Progenitor cell of endocrine pancreas (in vitro differentiated cells): ENCODE data around the gene TMEM135. TPM values are rescaled to one million over a fixed set of nuclear protein-coding genes. Genes with fewer than 3 reads are reported as not detected.

Source experiments
- DNase-seq: peaks from one replicate; pipeline ENCODE4 v3.0.0; 2021; ENCODE audit warnings: low spot score; ENCODE audit not compliant: unreplicated experiment
- H3K27ac Mint-ChIP-seq: 2 replicates; pipeline ENCODE4 v1.8.0; 2021; ENCODE audit warnings: mild to moderate bottlenecking, moderate library complexity, mixed read lengths
- H3K27me3 Mint-ChIP-seq: 2 replicates; pipeline ENCODE4 v1.8.0; 2021; ENCODE audit warnings: mixed read lengths
- H3K36me3 Mint-ChIP-seq: 2 replicates; pipeline ENCODE4 v1.8.0; 2022; ENCODE audit warnings: mixed read lengths; ENCODE audit not compliant: insufficient read depth
- H3K4me1 Mint-ChIP-seq: 2 replicates; pipeline ENCODE4 v1.8.0; 2021; ENCODE audit warnings: low read depth, mixed read lengths
- H3K4me3 Mint-ChIP-seq: 2 replicates; pipeline ENCODE4 v1.8.0; 2021; ENCODE audit warnings: low read depth, mild to moderate bottlenecking, moderate library complexity, mixed read lengths
- H3K9me3 Mint-ChIP-seq: 2 replicates; pipeline ENCODE4 v1.8.0; 2021; ENCODE audit warnings: low read depth, mixed read lengths
- total RNA-seq: library from RNA; stranded (reverse); gene quantifications from 2 replicates; pipeline ENCODE4 v1.2.1, GENCODE V29; 2021
- TF ChIP-seq, protein P1 (sequence below): fragments of 200-600 bp; sonication (generic); IDR thresholded peaks from one replicate; pipeline ENCODE4 v1.5.0; 2021; ENCODE audit warnings: antibody characterized with exemption, mild to moderate bottlenecking; ENCODE audit not compliant: unreplicated experiment

TMEM135 gene
- total RNA-seq, 1 donor from 2014 or later = 33.0 TPM

GRCh38 chr11:87127101-87127500, 89.4 kb downstream of the TMEM135 start:
- H3K27me3 Mint-ChIP-seq = no peaks in the 10 kb centered on the region
- no peaks in the 10 kb centered on the region for H3K36me3 Mint-ChIP-seq
- no peak overlapping the region for H3K4me3 Mint-ChIP-seq
- no peak for DNase-seq
- H3K9me3 Mint-ChIP-seq = no peaks in the 10 kb centered on the region
- TF ChIP-seq, protein P1, sequence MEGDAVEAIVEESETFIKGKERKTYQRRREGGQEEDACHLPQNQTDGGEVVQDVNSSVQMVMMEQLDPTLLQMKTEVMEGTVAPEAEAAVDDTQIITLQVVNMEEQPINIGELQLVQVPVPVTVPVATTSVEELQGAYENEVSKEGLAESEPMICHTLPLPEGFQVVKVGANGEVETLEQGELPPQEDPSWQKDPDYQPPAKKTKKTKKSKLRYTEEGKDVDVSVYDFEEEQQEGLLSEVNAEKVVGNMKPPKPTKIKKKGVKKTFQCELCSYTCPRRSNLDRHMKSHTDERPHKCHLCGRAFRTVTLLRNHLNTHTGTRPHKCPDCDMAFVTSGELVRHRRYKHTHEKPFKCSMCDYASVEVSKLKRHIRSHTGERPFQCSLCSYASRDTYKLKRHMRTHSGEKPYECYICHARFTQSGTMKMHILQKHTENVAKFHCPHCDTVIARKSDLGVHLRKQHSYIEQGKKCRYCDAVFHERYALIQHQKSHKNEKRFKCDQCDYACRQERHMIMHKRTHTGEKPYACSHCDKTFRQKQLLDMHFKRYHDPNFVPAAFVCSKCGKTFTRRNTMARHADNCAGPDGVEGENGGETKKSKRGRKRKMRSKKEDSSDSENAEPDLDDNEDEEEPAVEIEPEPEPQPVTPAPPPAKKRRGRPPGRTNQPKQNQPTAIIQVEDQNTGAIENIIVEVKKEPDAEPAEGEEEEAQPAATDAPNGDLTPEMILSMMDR = no peak
- peaks cover 10% of the 10 kb centered on the region for H3K4me1 Mint-ChIP-seq
- H3K27ac Mint-ChIP-seq = no peak overlapping the region

DNA sequence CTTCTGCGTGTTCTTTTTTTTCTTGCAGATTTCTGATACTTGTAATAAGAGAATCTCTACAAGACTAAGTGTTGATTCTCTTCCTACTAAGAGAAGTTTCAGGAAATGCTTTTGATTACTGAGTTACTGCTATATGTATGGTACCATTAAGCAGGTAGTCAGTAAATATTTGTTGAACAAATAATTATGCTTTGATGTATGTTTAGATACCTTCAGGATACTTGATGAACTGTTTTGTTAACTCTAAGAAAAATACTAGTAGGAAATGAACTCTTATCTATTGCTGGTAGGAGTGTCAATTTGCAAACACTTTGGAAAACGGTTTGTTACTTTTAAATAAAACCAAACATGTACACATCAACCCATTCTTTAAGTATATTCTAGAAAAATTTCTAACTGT, 90.6 kb downstream of the TMEM135 start:
- no peak for DNase-seq
- H3K4me3 Mint-ChIP-seq = no peak overlapping the region
- no peaks in the 10 kb centered on the region for H3K27me3 Mint-ChIP-seq
- peaks cover 10% of the 10 kb centered on the region for H3K4me1 Mint-ChIP-seq
- H3K9me3 Mint-ChIP-seq = no peaks in the 10 kb centered on the region
- H3K36me3 Mint-ChIP-seq = no peaks in the 10 kb centered on the region
- no peak overlapping the region for H3K27ac Mint-ChIP-seq
- TF ChIP-seq, protein P1 = no peak

GRCh38 chr11:87134524-87135106, 96.9 kb downstream of the TMEM135 start:
- Mint-ChIP-seq H3K27ac (no peak overlapping the region), H3K27me3 (no peaks in the 10 kb centered on the region), H3K36me3 (peaks cover 9% of the 10 kb centered on the region), H3K4me3 (no peak overlapping the region), H3K9me3 (peaks cover 13% of the 10 kb centered on the region), H3K4me1 (peaks cover 2% of the 10 kb centered on the region)
- TF ChIP-seq, protein P1 = no peak
- DNase-seq = no peak

DNA sequence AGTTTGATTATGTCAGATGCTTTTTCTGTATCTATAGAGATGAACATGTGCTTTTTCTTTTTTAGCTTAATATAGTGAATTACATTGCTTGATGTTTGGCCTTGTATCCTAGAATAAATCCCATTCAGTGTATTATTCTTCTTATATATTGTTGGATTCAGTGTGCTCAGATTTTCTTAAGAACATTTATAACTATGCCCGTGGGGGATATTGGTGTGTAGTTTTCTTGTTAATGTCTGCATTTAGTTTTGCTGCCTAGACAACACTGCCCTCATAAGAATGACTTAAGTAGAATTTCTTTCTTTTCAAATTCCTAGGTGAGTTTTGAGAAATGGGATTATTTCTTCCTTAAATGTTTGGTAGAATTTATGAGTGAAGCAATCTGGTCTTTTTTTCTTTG, 98.5 kb downstream of the TMEM135 start:
- Mint-ChIP-seq H3K4me3 (no peak overlapping the region), H3K36me3 (peaks cover 16% of the 10 kb centered on the region), H3K27ac (no peak overlapping the region), H3K27me3 (no peaks in the 10 kb centered on the region), H3K9me3 (peaks cover 13% of the 10 kb centered on the region), H3K4me1 (peaks cover 2% of the 10 kb centered on the region)
- TF ChIP-seq, protein P1 = no peak
- DNase-seq = no peak

DNA sequence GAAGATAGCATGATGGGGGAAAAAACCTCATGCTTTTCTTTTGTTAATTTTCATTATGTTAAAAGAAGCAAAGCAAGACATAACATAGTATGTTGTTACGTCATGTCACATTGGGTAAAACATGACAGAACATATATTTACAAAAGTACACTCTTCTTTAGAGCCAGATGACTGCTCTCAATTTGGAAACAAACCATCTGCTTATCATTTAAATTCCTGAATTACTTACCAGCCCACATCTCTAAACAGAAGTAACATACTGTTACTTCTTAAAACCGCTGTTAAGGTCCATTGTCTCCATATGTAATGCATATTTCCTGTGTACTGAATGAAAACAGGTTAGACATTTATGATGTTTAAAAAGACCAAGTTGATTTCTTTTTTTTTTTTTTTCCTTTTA, 100.0 kb downstream of the TMEM135 start:
- Mint-ChIP-seq H3K27ac (no peak overlapping the region), H3K4me1 (peaks cover 2% of the 10 kb centered on the region), H3K4me3 (no peak overlapping the region), H3K9me3 (peaks cover 13% of the 10 kb centered on the region), H3K36me3 (peaks cover 16% of the 10 kb centered on the region), H3K27me3 (no peaks in the 10 kb centered on the region)
- TF ChIP-seq, protein P1 = no peak
- no peak for DNase-seq
